Ovary (tissue), 3 donors: ENCODE data around the gene GPR142.

ENCODE experiments used
- CTCF ChIP-seq, 3 donors: fragments of 450-650 bp in 2 of 3; fragments of 200-600 bp in 1 of 3; IDR thresholded peaks; one replicate each; pipeline versions ENCODE4 v1.5.1 to v1.8.0; 2016 to 2022; ENCODE audit warnings: antibody characterized with exemption in 3 of 3, mild to moderate bottlenecking in 1 of 3
- POLR2A ChIP-seq: fragments of 450-650 bp; IDR thresholded peaks from one replicate; pipeline ENCODE4 v1.6.1; 2017; ENCODE audit warnings: antibody characterized with exemption, mild to moderate bottlenecking, moderate library complexity
- donor health status: DM: no; HTN: no; CAD: no.

GRCh38 chr17:74342224-74342623 lies 25.1 kb upstream of the GPR142 start:
- TF ChIP-seq CTCF (IDR thresholded peaks at IDR 0.05) (no peak), POLR2A (no peak)
